Neural cell (in vitro differentiated cells): Measurements from ENCODE around the gene TRERF1. TPM values are rescaled to one million over a fixed set of nuclear protein-coding genes. Genes with fewer than 3 reads are reported as not detected.
"Not testable (repeated sequence)": the region's sequence is repeated elsewhere in the genome, so short reads cannot be mapped to it uniquely, and the experiment has no call there.

Experiments
- H2AFZ ChIP-seq: fragments of 200-600, 300-800 bp; sonication (generic), shearing (Covaris generic); 2 replicates; pipeline ENCODE4 v1.6.0; 2014; ENCODE audit warnings: low read depth, mild to moderate bottlenecking, antibody characterized with exemption, low read length, moderate library complexity
- H3F3A ChIP-seq: fragments of 200-600 bp; shearing (Covaris generic); 2 replicates; pipeline ENCODE4 v1.6.1; 2016; ENCODE audit warnings: mild to moderate bottlenecking, moderate library complexity, mixed read lengths, antibody characterized with exemption, low read length; ENCODE audit not compliant: insufficient read depth, poor library complexity, severe bottlenecking
- H3K27ac ChIP-seq: fragments of 200-600, 300-800 bp; sonication (generic), shearing (Covaris generic); 2 replicates; pipeline ENCODE4 v1.5.1; 2014; ENCODE audit warnings: mild to moderate bottlenecking, low read length, moderate library complexity
- H3K27me3 ChIP-seq: fragments of 300-800, 200-600 bp; sonication (generic), shearing (Covaris generic); 2 replicates; pipeline ENCODE4 v1.6.0; 2014; ENCODE audit warnings: mild to moderate bottlenecking, low read depth, low read length, moderate library complexity; ENCODE audit not compliant: insufficient read depth
- H3K36me3 ChIP-seq: fragments of 300-800, 200-600 bp; sonication (generic), shearing (Covaris generic); 2 replicates; pipeline ENCODE4 v1.5.1; 2014; ENCODE audit warnings: mild to moderate bottlenecking, antibody characterized with exemption, low read length, moderate library complexity; ENCODE audit not compliant: insufficient read depth
- H3K4me2 ChIP-seq: fragments of 300-800, 200-600 bp; sonication (generic), shearing (Covaris generic); 2 replicates; pipeline ENCODE4 v1.6.0; 2014; ENCODE audit warnings: mild to moderate bottlenecking, low read length
- H3K4me3 ChIP-seq: fragments of 300-800, 200-600 bp; sonication (generic), shearing (Covaris generic); 2 replicates; pipeline ENCODE4 v1.5.1; 2014; ENCODE audit warnings: mild to moderate bottlenecking, low read length, moderate library complexity
- H3K79me2 ChIP-seq: fragments of 200-600 bp; shearing (Covaris generic); replicated peaks from 2 replicates; pipeline ENCODE4 v1.6.0; 2014; ENCODE audit warnings: mild to moderate bottlenecking, low read length, moderate library complexity; ENCODE audit not compliant: insufficient read depth
- H3K9ac ChIP-seq: fragments of 300-800, 200-600 bp; sonication (generic), shearing (Covaris generic); 2 replicates; pipeline ENCODE4 v1.6.1; 2016; ENCODE audit warnings: mild to moderate bottlenecking, low read length, mixed read lengths
- H3K9me2 ChIP-seq: fragments of 200-600 bp; shearing (Covaris generic); 2 replicates; pipeline ENCODE4 v1.6.1; 2016; ENCODE audit warnings: mild to moderate bottlenecking, low read length, mixed read lengths; ENCODE audit not compliant: insufficient read depth
- H3K9me3 ChIP-seq: fragments of 200-600, 300-800 bp; sonication (generic), shearing (Covaris generic); 2 replicates; pipeline ENCODE4 v1.6.1; 2016; ENCODE audit warnings: mild to moderate bottlenecking, mixed run types, low read length, moderate library complexity, mixed read lengths
- H4K20me1 ChIP-seq: fragments of 200-600 bp; shearing (Covaris generic); 2 replicates; pipeline ENCODE4 v1.6.1; 2016; ENCODE audit warnings: mild to moderate bottlenecking, mixed run types; ENCODE audit not compliant: insufficient read depth
- CTCF ChIP-seq: fragments of 450-650 bp; IDR thresholded peaks from 2 replicates; pipeline ENCODE4 v1.5.1; 2014; ENCODE audit warnings: antibody characterized with exemption, mild to moderate bottlenecking, moderate library complexity; ENCODE audit not compliant: poor library complexity, severe bottlenecking
- EP300 ChIP-seq: fragments of 450-650 bp; conservative IDR thresholded peaks from 2 replicates; pipeline ENCODE4 v1.6.1; 2014; ENCODE audit warnings: antibody characterized with exemption, mild to moderate bottlenecking, moderate library complexity; ENCODE audit not compliant: poor library complexity, severe bottlenecking
- EZH2 ChIP-seq: fragments of 200-600, 300-800 bp; shearing (Covaris generic), sonication (generic); IDR thresholded peaks from 2 replicates; pipeline ENCODE4 v1.6.1; 2014; ENCODE audit warnings: antibody characterized with exemption, low read length, borderline replicate concordance, mild to moderate bottlenecking; ENCODE audit not compliant: insufficient read depth, poor library complexity, severe bottlenecking
- MXI1 ChIP-seq: fragments of 450-650 bp; conservative IDR thresholded peaks from 2 replicates; pipeline ENCODE4 v1.6.1; 2014; ENCODE audit warnings: antibody characterized with exemption, mild to moderate bottlenecking; ENCODE audit not compliant: poor library complexity, severe bottlenecking
- POLR2AphosphoS5 ChIP-seq: IDR thresholded peaks from 2 replicates; pipeline ENCODE4 v1.6.1; 2012
- RAD21 ChIP-seq: fragments of 450-650 bp; conservative IDR thresholded peaks from 2 replicates; pipeline ENCODE4 v1.6.1; 2014; ENCODE audit warnings: antibody characterized with exemption, mild to moderate bottlenecking, moderate library complexity
- SMC3 ChIP-seq: fragments of 450-650 bp; conservative IDR thresholded peaks from 2 replicates; pipeline ENCODE4 v1.6.1; 2014; ENCODE audit warnings: antibody characterized with exemption, mild to moderate bottlenecking, moderate library complexity; ENCODE audit not compliant: poor library complexity
- TAF1 ChIP-seq: IDR thresholded peaks from 2 replicates; pipeline ENCODE4 v1.6.1; 2012; ENCODE audit warnings: low read depth
- polyA plus RNA-seq: library from polyadenylated mRNA; depleted of rRNA; stranded (reverse); fragments of >200 nt; gene quantifications from 2 replicates; pipeline ENCODE4 v1.2.3, GENCODE V29; 2014
- TF ChIP-seq, protein P1 (sequence below): IDR thresholded peaks from 2 replicates; pipeline ENCODE4 v1.6.1; 2012; ENCODE audit warnings: borderline replicate concordance

TRERF1 gene
- polyA plus RNA-seq, 1 donor from 2014 or later: 4.5 TPM

GRCh38 chr6:42467651-42468050, 15.9 kb upstream of the TRERF1 start:
- no peak overlapping the region for H3K4me3 ChIP-seq
- no peaks in the 10 kb centered on the region for H3K9me3 ChIP-seq
- H3K27me3 ChIP-seq: no peaks in the 10 kb centered on the region
- no peak overlapping the region for H3K9ac ChIP-seq
- H3K27ac ChIP-seq: no peak overlapping the region
- H3K79me2 ChIP-seq: no peaks in the 10 kb centered on the region
- H3F3A ChIP-seq: no peaks in the 10 kb centered on the region
- H3K4me2 ChIP-seq: no peak overlapping the region
- TF ChIP-seq SMC3: no peak
- TF ChIP-seq EP300: no peak
- TF ChIP-seq, protein P1, sequence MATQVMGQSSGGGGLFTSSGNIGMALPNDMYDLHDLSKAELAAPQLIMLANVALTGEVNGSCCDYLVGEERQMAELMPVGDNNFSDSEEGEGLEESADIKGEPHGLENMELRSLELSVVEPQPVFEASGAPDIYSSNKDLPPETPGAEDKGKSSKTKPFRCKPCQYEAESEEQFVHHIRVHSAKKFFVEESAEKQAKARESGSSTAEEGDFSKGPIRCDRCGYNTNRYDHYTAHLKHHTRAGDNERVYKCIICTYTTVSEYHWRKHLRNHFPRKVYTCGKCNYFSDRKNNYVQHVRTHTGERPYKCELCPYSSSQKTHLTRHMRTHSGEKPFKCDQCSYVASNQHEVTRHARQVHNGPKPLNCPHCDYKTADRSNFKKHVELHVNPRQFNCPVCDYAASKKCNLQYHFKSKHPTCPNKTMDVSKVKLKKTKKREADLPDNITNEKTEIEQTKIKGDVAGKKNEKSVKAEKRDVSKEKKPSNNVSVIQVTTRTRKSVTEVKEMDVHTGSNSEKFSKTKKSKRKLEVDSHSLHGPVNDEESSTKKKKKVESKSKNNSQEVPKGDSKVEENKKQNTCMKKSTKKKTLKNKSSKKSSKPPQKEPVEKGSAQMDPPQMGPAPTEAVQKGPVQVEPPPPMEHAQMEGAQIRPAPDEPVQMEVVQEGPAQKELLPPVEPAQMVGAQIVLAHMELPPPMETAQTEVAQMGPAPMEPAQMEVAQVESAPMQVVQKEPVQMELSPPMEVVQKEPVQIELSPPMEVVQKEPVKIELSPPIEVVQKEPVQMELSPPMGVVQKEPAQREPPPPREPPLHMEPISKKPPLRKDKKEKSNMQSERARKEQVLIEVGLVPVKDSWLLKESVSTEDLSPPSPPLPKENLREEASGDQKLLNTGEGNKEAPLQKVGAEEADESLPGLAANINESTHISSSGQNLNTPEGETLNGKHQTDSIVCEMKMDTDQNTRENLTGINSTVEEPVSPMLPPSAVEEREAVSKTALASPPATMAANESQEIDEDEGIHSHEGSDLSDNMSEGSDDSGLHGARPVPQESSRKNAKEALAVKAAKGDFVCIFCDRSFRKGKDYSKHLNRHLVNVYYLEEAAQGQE: no peak
- TF ChIP-seq RAD21: no peak
- no peak for TF ChIP-seq CTCF
- TF ChIP-seq TAF1: no peak
- no peak for TF ChIP-seq POLR2AphosphoS5
- no peak for TF ChIP-seq MXI1
- no peak for TF ChIP-seq EZH2
- H4K20me1 ChIP-seq: no peaks in the 10 kb centered on the region
- H3K9me2 ChIP-seq: no peaks in the 10 kb centered on the region
- H2AFZ ChIP-seq: no peak overlapping the region
- H3K36me3 ChIP-seq: no peaks in the 10 kb centered on the region

DNA sequence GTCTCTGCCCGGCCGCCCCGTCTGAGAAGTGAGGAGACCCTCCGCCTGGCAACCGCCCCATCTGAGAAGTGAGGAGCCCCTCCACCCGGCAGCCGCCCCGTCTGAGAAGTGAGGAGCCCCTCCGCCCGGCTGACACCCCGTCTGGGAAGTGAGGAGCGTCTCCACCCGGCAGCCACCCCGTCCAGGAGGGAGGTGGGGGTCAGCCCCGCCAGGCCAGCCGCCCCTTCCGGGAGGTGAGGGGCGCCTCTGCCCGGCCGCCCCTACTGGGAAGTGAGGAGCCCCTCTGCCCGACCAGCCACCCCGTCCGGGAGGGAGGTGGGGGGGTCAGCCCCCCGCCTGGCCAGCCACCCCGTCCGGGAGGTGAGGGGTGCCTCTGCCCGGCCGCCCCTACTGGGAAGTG, 14.7 kb upstream of the TRERF1 start:
- not testable (repeated sequence) for H3K27ac ChIP-seq, H2AFZ ChIP-seq, H3F3A ChIP-seq, H3K9ac ChIP-seq, H3K9me3 ChIP-seq, H3K79me2 ChIP-seq, H4K20me1 ChIP-seq, H3K27me3 ChIP-seq, H3K4me3 ChIP-seq, H3K36me3 ChIP-seq, H3K4me2 ChIP-seq, H3K9me2 ChIP-seq

DNA sequence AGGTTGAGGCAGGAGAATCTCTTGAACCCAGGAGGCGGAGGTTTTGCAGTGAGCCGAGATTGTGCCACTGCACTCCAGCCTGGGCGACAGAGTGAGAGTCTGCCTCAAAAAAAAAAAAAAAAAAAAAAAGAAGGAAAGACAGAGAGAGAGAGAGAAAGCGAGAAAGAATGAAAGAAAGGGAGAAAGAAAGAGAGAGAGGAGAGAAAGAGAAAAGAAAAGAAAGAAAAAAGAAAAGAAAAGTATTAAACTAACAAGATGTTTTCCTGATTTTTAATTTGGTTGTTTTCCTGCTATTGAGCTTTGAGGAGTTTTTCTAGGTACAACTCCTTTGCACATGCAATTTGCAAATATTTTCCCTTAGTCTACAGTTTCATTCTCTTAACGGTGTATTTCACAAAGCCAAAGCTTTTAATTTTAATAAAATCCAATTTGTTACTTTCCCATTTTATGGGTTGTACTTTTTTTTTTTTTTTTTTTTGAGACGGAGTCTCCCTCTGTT, 10.8 kb upstream of the TRERF1 start:
- Histone ChIP-seq H3K9ac (no peak overlapping the region), H3K4me3 (no peak overlapping the region), H3K79me2 (no peaks in the 10 kb centered on the region), H3K27ac (no peak overlapping the region), H3K36me3 (no peaks in the 10 kb centered on the region), H3K9me2 (no peaks in the 10 kb centered on the region), H2AFZ (no peak overlapping the region), H3F3A (no peaks in the 10 kb centered on the region), H3K9me3 (no peaks in the 10 kb centered on the region), H4K20me1 (no peaks in the 10 kb centered on the region), H3K4me2 (no peak overlapping the region), H3K27me3 (no peaks in the 10 kb centered on the region)
- TF ChIP-seq MXI1 (no peak), CTCF (no peak), TAF1 (no peak), SMC3 (no peak), RAD21 (no peak), EZH2 (no peak), EP300 (no peak), POLR2AphosphoS5 (no peak)
- TF ChIP-seq, protein P1: no peak
